Prostate gland (tissue), 2 donors: ENCODE measurements around the gene DSTN.

Experiments
- POLR2A ChIP-seq: fragments of 450-650 bp; IDR thresholded peaks from one replicate; pipeline ENCODE4 v1.6.1; 2016; ENCODE audit warnings: antibody characterized with exemption, mild to moderate bottlenecking
- TF ChIP-seq, protein P1 (sequence below), 4 experiments: fragments of 200-600 bp in 2 of 4; fragments of 450-650 bp in 2 of 4; sonication (generic) in 2 of 4; IDR thresholded peaks; 1 replicate in 3 of 4; 2 replicates in 1 of 4; pipeline ENCODE4 v1.5.1; 2016 to 2019; ENCODE audit warnings: antibody characterized with exemption in 4 of 4, mild to moderate bottlenecking in 2 of 4, moderate library complexity in 2 of 4

DNA sequence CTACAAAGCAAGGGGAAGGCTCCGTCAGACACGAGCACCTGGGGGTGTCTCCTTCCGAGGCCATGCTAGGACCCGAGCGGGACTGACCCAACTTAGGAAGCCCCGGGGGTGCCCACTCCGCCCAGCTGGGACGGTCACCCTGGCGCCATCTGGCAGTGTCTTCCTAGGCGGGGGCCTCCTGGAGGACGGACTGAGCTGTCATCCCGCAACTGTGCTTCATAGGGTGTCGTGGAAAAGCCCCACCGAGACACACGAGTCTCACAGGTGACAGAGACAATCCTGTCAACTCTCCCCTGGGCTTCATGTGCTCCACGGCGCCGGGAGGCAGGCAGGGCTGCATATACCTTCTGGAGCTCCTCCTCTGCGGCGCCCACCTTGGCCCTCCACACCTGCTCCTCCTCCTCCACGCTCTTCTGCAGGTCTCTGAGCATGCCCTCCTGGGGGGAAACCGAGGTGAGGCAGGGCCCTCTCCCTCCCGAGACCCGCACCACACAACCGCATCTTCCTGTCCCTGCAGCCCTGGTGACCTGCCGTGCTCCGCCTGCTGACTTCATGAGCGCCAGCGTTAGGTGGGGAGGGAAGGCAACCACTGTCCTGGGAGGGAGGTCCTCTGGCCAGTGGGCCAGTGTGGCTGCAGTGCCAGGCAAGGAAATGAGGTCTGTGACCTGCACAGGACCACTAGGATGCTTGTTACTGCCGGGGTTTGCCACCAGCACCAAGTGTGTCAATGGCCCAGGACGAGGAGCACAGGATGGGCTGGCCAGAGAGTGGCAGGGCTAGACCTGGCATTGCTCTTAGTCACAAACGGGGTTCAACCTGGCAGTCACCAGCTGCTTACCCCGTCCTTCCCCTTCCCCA lies 50.7 kb downstream of the DSTN start:
- TF ChIP-seq, protein P1, sequence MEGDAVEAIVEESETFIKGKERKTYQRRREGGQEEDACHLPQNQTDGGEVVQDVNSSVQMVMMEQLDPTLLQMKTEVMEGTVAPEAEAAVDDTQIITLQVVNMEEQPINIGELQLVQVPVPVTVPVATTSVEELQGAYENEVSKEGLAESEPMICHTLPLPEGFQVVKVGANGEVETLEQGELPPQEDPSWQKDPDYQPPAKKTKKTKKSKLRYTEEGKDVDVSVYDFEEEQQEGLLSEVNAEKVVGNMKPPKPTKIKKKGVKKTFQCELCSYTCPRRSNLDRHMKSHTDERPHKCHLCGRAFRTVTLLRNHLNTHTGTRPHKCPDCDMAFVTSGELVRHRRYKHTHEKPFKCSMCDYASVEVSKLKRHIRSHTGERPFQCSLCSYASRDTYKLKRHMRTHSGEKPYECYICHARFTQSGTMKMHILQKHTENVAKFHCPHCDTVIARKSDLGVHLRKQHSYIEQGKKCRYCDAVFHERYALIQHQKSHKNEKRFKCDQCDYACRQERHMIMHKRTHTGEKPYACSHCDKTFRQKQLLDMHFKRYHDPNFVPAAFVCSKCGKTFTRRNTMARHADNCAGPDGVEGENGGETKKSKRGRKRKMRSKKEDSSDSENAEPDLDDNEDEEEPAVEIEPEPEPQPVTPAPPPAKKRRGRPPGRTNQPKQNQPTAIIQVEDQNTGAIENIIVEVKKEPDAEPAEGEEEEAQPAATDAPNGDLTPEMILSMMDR (IDR thresholded peaks at IDR 0.05) = no peak
- TF ChIP-seq POLR2A = no peak
